Ecto neural progenitor cell (in vitro differentiated cells): ENCODE measurements around the gene CNKSR3.

Experiments used
- DNase-seq: peaks from one replicate; pipeline ENCODE4 v3.0.0-alpha.2; 2018; ENCODE audit warnings: low spot score

CNKSR3 gene

DNA sequence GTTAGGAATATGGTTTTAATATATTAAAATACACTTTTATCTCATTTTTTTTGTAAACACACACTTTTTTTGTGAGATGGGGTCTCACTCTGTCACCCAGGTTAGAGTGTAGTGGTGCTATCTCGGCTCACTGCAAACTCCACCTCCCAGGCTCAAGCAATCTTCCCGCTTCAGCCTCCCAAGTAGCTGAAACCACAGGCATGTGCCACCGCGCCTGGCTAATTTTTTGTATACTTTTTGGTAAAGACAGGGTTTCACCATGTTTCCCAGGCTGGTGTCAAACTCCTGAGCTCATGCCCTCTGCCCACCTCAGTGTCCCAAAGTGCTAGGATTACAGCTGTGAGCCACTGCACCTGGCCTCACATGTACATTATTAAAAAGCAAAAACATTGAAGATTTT is 164.7 kb downstream of the CNKSR3 start:
- no peak for DNase-seq

DNA sequence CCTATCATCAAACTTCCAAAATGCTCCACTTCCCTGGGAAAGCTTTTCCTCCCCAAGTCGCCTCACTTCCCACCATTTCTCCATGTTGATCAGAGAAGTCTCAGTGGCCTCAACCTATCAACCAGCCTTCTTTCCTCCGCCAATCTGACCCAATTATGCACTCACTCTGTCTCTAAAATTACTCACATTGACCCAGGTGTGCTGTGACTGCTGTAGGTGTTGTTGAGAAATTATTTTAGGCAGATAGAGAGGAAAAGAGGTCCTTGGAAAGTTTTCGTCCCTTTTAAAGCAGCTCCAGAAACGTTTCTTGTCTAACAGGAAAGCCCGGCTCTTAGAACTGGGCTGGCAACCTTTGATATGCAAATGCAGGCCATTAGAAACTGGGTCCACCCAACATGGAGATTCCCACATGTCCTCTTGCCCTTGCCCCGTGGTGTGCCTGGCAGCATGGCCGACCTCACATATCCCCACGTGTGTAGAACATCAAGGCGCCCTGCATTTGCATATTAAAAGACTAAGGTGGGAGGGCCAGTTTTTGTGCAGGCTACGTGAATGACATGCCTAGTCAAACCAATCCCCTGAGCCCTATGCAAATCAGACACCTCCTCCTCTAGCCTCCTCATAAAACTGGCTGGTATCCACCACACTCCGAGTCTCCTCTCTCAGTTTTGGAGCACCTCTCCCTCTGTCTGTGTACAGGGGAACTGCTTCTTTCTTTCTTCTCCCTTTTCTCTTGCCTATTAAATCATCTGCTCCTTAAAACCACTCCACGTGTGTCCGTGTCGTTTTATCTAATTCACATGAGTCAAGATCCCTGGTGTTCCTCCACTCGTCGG is 166.8 kb downstream of the CNKSR3 start:
- peak; percentile 59 for DNase-seq

DNA sequence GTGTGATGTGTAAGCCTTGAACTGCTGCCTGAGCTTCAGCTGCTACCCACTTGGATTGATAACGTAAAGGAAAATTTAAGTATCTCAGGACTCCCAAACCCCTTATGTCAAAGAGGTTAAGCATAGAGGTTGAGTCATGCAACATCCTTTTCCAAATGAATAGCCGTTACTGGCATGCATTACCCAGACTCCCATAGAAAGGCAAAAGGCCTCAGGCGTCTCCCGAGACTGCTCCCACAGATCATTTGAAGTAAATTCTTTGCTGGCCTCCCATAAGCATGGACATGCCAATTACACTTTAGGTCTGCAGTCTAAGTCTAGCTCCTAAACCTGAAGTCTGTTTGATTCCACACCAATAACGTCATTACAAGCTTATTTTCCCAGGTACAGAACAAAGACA is 168.6 kb downstream of the CNKSR3 start:
- no peak for DNase-seq

DNA sequence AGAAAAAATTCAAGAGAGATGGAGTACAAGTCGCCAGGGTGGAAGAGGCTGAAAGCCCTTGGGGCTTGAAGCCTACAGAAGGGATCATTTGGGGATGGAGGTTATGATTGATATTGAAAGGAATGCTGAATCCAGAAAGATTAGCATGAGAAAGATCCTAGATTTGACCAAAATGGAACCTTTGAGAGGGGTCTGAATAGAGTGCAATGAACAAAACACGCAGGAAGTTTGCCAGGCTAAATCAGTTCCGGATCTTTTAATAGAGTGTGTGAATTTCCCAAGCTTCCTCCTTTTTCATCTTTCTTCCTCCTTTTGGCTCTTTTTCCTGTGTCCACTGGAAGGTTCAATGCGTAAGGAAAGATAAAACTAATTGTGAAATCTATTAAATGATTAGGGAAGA is 169.1 kb downstream of the CNKSR3 start:
- DNase-seq: no peak
